Measurements from ENCODE around the gene MAPKAPK3.

DNA sequence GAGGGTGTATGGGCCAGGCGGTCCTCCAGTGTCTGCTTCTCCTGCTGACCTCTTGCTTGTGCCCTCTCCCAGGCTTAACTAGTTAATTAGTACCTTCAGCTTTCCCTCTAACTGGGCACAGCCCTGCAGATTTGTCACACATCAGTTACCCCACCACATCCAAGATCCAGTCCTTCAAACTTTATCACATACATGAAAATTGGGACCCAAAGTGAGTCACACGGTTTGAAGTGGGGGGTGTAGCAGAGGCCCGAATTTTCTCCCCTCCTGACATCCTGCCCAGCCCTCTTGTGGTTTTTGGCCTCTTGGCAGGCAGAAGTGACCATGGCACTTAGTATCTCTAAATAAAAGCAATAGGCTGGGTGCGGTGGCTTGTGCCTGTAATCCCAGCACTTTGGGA lies 3.9 kb downstream of the MAPKAPK3 start:
- TF ChIP-seq, protein P1, sequence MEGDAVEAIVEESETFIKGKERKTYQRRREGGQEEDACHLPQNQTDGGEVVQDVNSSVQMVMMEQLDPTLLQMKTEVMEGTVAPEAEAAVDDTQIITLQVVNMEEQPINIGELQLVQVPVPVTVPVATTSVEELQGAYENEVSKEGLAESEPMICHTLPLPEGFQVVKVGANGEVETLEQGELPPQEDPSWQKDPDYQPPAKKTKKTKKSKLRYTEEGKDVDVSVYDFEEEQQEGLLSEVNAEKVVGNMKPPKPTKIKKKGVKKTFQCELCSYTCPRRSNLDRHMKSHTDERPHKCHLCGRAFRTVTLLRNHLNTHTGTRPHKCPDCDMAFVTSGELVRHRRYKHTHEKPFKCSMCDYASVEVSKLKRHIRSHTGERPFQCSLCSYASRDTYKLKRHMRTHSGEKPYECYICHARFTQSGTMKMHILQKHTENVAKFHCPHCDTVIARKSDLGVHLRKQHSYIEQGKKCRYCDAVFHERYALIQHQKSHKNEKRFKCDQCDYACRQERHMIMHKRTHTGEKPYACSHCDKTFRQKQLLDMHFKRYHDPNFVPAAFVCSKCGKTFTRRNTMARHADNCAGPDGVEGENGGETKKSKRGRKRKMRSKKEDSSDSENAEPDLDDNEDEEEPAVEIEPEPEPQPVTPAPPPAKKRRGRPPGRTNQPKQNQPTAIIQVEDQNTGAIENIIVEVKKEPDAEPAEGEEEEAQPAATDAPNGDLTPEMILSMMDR (IDR thresholded peaks at IDR 0.05) = no peak
- no peak for TF ChIP-seq POLR2A (IDR thresholded peaks at IDR 0.05)
